Gastroesophageal sphincter (tissue), 4 donors: ENCODE results near the gene WDR5. TPM values are rescaled to one million over a fixed set of nuclear protein-coding genes. Genes with fewer than 3 reads are reported as not detected.

ENCODE experiments used
- ATAC-seq: fragments of 150-250 bp; one replicate; pipeline ENCODE4 v1.9.1; 2016; ENCODE audit warnings: mild to moderate bottlenecking, moderate library complexity
- H3K27ac ChIP-seq, 4 donors: fragments of 200-600 bp; sonication (generic) in 3 of 4; 1 replicate in 3 of 4; 2 replicates in 1 of 4; pipeline ENCODE4 v1.5.1; 2016 to 2019
- H3K27me3 ChIP-seq: fragments of 200-600 bp; sonication (generic); one replicate; pipeline ENCODE4 v1.5.1; 2019
- H3K36me3 ChIP-seq, 2 donors: fragments of 200-600 bp; sonication (generic); one replicate each; pipeline ENCODE4 v1.5.1; 2019; ENCODE audit warnings: control low read depth in 1 of 2
- H3K4me1 ChIP-seq, 3 donors: fragments of 200-600 bp; sonication (generic); 1 replicate in 2 of 3; 2 replicates in 1 of 3; pipeline ENCODE4 v1.5.1; 2016 to 2019; ENCODE audit warnings: control low read depth in 2 of 3
- H3K4me3 ChIP-seq, 2 donors: fragments of 200-600 bp; sonication (generic); one replicate each; pipeline ENCODE4 v1.5.1; 2019; ENCODE audit warnings: mild to moderate bottlenecking in 1 of 2, moderate library complexity in 1 of 2
- H3K9me3 ChIP-seq, 3 donors: fragments of 200-600 bp; sonication (generic); one replicate each; pipeline ENCODE4 v1.5.1; 2017 to 2019; ENCODE audit warnings: control low read depth in 2 of 3
- CTCF ChIP-seq, 4 experiments: fragments of 200-600 bp in 2 of 4; fragments of 450-650 bp in 2 of 4; sonication (generic) in 1 of 4; IDR thresholded peaks; one replicate each; pipeline ENCODE4 v1.5.1; 2017 to 2019; ENCODE audit warnings: antibody characterized with exemption in 4 of 4, mild to moderate bottlenecking in 2 of 4, moderate library complexity in 2 of 4
- EP300 ChIP-seq: sonication (generic); formaldehyde crosslinking; IDR thresholded peaks from one replicate; pipeline ENCODE4 v1.6.1; 2017; ENCODE audit warnings: antibody characterized with exemption, mild to moderate bottlenecking
- POLR2A ChIP-seq, 2 donors: fragments of 450-650 bp; IDR thresholded peaks; one replicate each; pipeline ENCODE4 v1.6.1; 2017; ENCODE audit warnings: antibody characterized with exemption in 2 of 2, mild to moderate bottlenecking in 2 of 2, moderate library complexity in 1 of 2
- POLR2AphosphoS5 ChIP-seq: sonication (generic); formaldehyde crosslinking; IDR thresholded peaks from one replicate; pipeline ENCODE4 v1.6.1; 2017; ENCODE audit warnings: antibody characterized with exemption
- WGBS, 2 donors: methylation state at CpG; one replicate each; pipeline ENCODE4 v1.1.5; 2018; ENCODE audit warnings: low coverage in 1 of 2; 5-methylcytosine and 5-hydroxymethylcytosine counted together
- total RNA-seq, 4 donors: library from RNA; depleted of rRNA; stranded (reverse); fragments of >200 nt; gene quantifications; one replicate each; pipeline ENCODE4 v1.1.0, GENCODE V29; 2016

Gene WDR5
- total RNA-seq, 4 donors from 2014 or later, result 16.4 to 30.2 (median 24.8) TPM

GRCh38 chr9:134155812-134156377 is 20.0 kb downstream of the WDR5 start:
- WGBS, 2 donors, result 82% methylated on average over 6 of the region's 20 CpGs; no CpG with 5 or more reads in 1 of the 2 donors
- peaks cover 0 to 91% of the 10 kb centered on the region in 2 donors for H3K36me3 ChIP-seq
- no peak for ATAC-seq
- H3K4me3 ChIP-seq, result no peak overlapping the region
- H3K27me3 ChIP-seq, result no peaks in the 10 kb centered on the region
- TF ChIP-seq POLR2AphosphoS5 (no peak), EP300 (no peak), CTCF (IDR thresholded peaks at IDR 0.05) (no peak), POLR2A (IDR thresholded peaks at IDR 0.05) (no peak)
- no peak overlapping the region for H3K27ac ChIP-seq
- no peaks in the 10 kb centered on the region for H3K9me3 ChIP-seq
- H3K4me1 ChIP-seq, result no peaks in the 10 kb centered on the region

GRCh38 chr9:134156564-134157377 is 20.9 kb downstream of the WDR5 start:
- WGBS, 2 donors, result 80 to 92% methylated on average over 4 to 15 of the region's 33 CpGs
- peaks cover 0 to 83% of the 10 kb centered on the region in 2 donors for H3K36me3 ChIP-seq
- H3K27me3 ChIP-seq, result no peaks in the 10 kb centered on the region
- H3K4me1 ChIP-seq, result no peaks in the 10 kb centered on the region
- no peaks in the 10 kb centered on the region for H3K9me3 ChIP-seq
- TF ChIP-seq POLR2AphosphoS5 (no peak), POLR2A (IDR thresholded peaks at IDR 0.05) (no peak), EP300 (no peak), CTCF (IDR thresholded peaks at IDR 0.05) (no peak)
- no peak overlapping the region for H3K4me3 ChIP-seq
- no peak for ATAC-seq
- H3K27ac ChIP-seq, result no peak overlapping the region

- no peak for ATAC-seq
- no peak overlapping the region for H3K27ac ChIP-seq
- 100% methylated on average over 2 of the region's 23 CpGs; no CpG with 5 or more reads in 1 of the 2 donors for WGBS, 2 donors
- H3K4me1 ChIP-seq, result peaks cover 0 to 2% (median 0%) of the 10 kb centered on the region in 3 donors
- no peaks in the 10 kb centered on the region for H3K27me3 ChIP-seq
- H3K36me3 ChIP-seq, result peaks cover 0 to 76% of the 10 kb centered on the region in 2 donors
- TF ChIP-seq POLR2A (IDR thresholded peaks at IDR 0.05) (no peak), EP300 (no peak), CTCF (IDR thresholded peaks at IDR 0.05) (no peak), POLR2AphosphoS5 (no peak)
- no peak overlapping the region for H3K4me3 ChIP-seq
- H3K9me3 ChIP-seq, result no peaks in the 10 kb centered on the region
These were observed 21.6 kb downstream of the WDR5 start for GRCh38 chr9:134157378-134157885.

GRCh38 chr9:134158242-134158641 is 22.4 kb downstream of the WDR5 start:
- Histone ChIP-seq H3K36me3 (peaks cover 0 to 68% of the 10 kb centered on the region in 2 donors), H3K27ac (no peak overlapping the region), H3K4me3 (no peak overlapping the region), H3K4me1 (peaks cover 0 to 10% (median 7%) of the 10 kb centered on the region in 3 donors), H3K27me3 (no peaks in the 10 kb centered on the region), H3K9me3 (no peaks in the 10 kb centered on the region)
- WGBS, 2 donors, result 81 to 90% methylated on average over 3 to 12 of the region's 17 CpGs
- no peak for TF ChIP-seq POLR2AphosphoS5
- ATAC-seq, result no peak

GRCh38 chr9:134158753-134159392 is 23.0 kb downstream of the WDR5 start:
- H3K27ac ChIP-seq, result no peak overlapping the region
- 60% methylated on average over 2 of the region's 20 CpGs; no CpG with 5 or more reads in 1 of the 2 donors for WGBS, 2 donors
- H3K4me1 ChIP-seq, result peaks cover 0 to 17% (median 7%) of the 10 kb centered on the region in 3 donors
- ATAC-seq, result no peak
- H3K4me3 ChIP-seq, result no peak overlapping the region
- H3K36me3 ChIP-seq, result peaks cover 0 to 62% of the 10 kb centered on the region in 2 donors
- H3K9me3 ChIP-seq, result no peaks in the 10 kb centered on the region
- TF ChIP-seq POLR2A (IDR thresholded peaks at IDR 0.05) (no peak), EP300 (no peak), POLR2AphosphoS5 (no peak), CTCF (IDR thresholded peaks at IDR 0.05) (no peak)
- no peaks in the 10 kb centered on the region for H3K27me3 ChIP-seq
